ENCODE results near the gene RPAP3. TPM values are rescaled to one million over a fixed set of nuclear protein-coding genes. Genes with fewer than 3 reads are reported as not detected.
A peak's percentile ranks its signal among the peaks of the same experiment; 100 is the strongest.

Gene RPAP3
- total RNA-seq, 1 donor from 2014 or later: 7.6 TPM

DNA sequence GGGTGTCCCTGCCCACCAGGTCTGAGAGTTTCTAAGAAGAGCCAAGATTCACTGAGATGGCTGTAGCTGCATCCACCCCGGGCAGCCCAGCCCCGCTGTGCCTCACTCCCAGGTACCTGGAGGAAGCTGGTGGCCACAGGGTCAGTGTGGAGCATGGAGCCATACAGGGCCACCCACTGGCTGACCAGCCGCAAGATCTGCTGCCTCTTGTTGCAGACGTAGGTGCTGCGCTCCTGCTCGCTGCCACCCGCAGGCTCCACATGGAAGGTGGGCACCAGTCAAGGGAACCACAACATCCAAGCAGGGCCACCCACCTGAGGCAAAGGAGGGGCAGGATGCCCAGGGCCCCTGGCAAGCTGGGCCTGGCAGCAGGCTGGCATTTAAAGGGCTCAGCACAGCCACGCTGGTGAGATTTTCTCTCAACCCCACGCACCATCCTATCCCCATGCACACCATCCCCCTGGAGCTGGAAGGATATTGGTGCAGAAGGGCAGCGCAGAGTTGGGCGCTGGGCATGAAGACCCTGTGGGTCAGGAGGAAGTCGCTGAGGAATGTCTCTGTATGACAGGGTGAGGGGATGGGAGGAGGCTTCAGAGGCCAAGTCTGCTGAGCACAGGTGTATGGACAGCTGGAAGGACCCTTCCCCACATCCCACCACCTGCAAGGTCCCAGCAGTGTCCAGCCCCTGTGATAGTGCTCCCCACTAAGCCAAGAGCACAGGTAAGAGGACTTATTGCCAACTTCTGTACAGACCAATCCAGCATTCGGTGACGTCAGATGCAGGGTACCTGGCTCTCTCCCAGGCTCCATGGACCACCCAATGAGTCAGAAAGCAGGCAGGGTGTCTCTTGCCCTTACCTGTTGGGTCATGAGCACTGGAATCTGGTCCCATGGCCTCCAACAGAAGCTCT lies 42.0 kb upstream of the RPAP3 start:
- Histone ChIP-seq H3K4me3 (ENCODE audit: low read depth, low read length) (no peak overlapping the region), H3K36me3 (ENCODE audit: control insufficient read depth, insufficient read depth, low read length) (no peaks in the 10 kb centered on the region), H3K27me3 (ENCODE audit: control insufficient read depth, insufficient read depth, low read length) (no peaks in the 10 kb centered on the region)
- peak; percentile 43 for FAIRE-seq
- peak; percentile 58 for DNase-seq (ENCODE audit: low read depth)
- TF ChIP-seq, protein P1, sequence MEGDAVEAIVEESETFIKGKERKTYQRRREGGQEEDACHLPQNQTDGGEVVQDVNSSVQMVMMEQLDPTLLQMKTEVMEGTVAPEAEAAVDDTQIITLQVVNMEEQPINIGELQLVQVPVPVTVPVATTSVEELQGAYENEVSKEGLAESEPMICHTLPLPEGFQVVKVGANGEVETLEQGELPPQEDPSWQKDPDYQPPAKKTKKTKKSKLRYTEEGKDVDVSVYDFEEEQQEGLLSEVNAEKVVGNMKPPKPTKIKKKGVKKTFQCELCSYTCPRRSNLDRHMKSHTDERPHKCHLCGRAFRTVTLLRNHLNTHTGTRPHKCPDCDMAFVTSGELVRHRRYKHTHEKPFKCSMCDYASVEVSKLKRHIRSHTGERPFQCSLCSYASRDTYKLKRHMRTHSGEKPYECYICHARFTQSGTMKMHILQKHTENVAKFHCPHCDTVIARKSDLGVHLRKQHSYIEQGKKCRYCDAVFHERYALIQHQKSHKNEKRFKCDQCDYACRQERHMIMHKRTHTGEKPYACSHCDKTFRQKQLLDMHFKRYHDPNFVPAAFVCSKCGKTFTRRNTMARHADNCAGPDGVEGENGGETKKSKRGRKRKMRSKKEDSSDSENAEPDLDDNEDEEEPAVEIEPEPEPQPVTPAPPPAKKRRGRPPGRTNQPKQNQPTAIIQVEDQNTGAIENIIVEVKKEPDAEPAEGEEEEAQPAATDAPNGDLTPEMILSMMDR (IDR thresholded peaks at IDR 0.05; ENCODE audit: insufficient read depth, low read length, severe bottlenecking): no peak

DNA sequence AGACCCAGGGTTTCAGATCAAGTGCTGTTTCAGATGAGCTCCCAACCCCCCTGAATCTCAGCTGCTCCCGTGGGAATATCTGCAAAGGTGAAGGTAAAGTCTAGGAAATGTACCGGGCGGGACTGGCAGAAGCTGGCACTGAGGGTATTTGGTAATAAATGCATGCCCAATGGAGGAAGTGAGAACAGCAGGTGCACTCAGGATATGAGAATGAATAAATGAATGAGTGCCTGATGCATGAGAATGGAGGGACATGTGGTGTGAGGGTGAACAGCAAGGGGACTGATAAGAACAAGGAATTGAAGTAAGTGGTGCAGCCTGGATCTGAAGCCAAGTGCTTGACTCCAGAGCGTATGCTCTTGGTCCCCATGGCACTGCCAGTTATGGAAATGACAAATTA lies 41.3 kb upstream of the RPAP3 start:
- H3K4me3 ChIP-seq (ENCODE audit: low read depth, low read length): no peak overlapping the region
- TF ChIP-seq, protein P1 (IDR thresholded peaks at IDR 0.05; ENCODE audit: insufficient read depth, low read length, severe bottlenecking): no peak
- no peaks in the 10 kb centered on the region for H3K27me3 ChIP-seq (ENCODE audit: control insufficient read depth, insufficient read depth, low read length)
- no peak for FAIRE-seq
- no peaks in the 10 kb centered on the region for H3K36me3 ChIP-seq (ENCODE audit: control insufficient read depth, insufficient read depth, low read length)
- no peak for DNase-seq (ENCODE audit: low read depth)

DNA sequence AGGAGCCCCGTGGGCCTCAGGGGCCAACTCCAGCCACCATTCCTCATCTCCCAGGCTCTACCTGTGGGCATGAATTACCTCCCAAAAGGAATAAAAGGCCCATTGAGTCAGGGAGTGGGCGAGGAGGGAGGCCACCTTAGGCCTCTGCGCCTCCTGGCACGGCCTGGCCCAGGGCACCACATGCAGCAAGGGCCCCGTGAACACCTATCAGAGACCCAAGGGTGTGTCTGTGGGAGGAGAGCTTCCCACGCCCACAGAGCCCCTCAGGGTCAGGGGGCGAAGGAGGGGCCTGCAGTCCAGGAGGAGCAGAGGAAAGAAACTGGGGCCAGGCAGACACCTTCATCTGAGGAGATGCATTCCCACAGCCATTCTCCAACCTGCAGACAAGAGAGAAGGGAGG lies 40.7 kb upstream of the RPAP3 start:
- Histone ChIP-seq H3K36me3 (ENCODE audit: control insufficient read depth, insufficient read depth, low read length) (no peaks in the 10 kb centered on the region), H3K4me3 (ENCODE audit: low read depth, low read length) (no peak overlapping the region), H3K27me3 (ENCODE audit: control insufficient read depth, insufficient read depth, low read length) (no peaks in the 10 kb centered on the region)
- no peak for DNase-seq (ENCODE audit: low read depth)
- FAIRE-seq: no peak
- TF ChIP-seq, protein P1 (IDR thresholded peaks at IDR 0.05; ENCODE audit: insufficient read depth, low read length, severe bottlenecking): no peak

DNA sequence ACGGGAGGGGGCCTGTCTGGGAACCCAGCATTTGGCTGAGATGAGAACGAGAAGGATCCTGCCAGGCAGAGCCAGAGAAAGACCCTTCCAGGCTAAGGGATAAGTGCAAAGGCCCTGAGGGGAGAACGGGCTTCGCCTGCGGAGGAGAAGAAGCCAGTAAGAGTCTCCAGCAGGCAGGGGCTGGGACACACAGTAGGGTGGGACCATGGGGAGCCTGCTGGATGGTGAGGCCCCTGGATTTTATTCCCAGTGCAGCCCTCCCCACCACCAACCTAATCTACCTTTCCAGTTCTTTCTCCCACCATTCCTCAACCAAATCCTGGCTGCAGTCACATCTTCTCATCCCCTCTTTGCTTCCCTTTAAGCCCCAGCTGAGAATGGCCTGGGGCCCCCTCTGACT lies 40.2 kb upstream of the RPAP3 start:
- DNase-seq (ENCODE audit: low read depth) (no peak), FAIRE-seq (peak; percentile 55)
- no peak overlapping the region for H3K4me3 ChIP-seq (ENCODE audit: low read depth, low read length)
- TF ChIP-seq, protein P1 (IDR thresholded peaks at IDR 0.05; ENCODE audit: insufficient read depth, low read length, severe bottlenecking): no peak
- no peaks in the 10 kb centered on the region for H3K27me3 ChIP-seq (ENCODE audit: control insufficient read depth, insufficient read depth, low read length)
- no peaks in the 10 kb centered on the region for H3K36me3 ChIP-seq (ENCODE audit: control insufficient read depth, insufficient read depth, low read length)

DNA sequence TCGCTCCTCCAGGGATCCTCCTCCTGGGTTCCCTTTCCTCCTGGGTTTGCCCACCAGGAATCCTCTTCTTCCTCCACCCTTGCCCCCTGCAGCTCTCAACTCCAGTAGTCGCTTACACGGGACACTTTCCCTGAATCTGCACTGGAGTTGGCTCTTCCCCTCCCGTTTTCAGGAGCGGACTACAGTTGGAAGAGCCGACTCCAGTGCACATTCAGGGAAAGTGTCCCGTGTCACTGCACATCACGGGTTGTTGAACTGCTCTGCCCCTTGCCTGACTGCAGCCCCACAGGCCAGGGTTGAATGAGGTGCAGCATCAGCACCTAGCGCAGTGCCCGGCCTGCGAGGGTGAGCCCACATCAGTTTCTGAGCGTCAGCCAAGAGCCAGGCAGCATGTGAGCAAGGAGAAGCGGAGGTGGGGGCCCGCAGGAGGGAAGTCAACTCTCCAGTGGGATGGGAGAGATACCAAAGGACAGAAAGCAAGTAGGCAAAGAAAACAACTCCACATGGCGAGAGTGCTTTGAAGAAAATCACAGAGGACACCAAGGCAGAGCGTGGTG lies 39.7 kb upstream of the RPAP3 start:
- H3K4me3 ChIP-seq (ENCODE audit: low read depth, low read length): no peak overlapping the region
- TF ChIP-seq, protein P1 (IDR thresholded peaks at IDR 0.05; ENCODE audit: insufficient read depth, low read length, severe bottlenecking): no peak
- no peaks in the 10 kb centered on the region for H3K36me3 ChIP-seq (ENCODE audit: control insufficient read depth, insufficient read depth, low read length)
- no peaks in the 10 kb centered on the region for H3K27me3 ChIP-seq (ENCODE audit: control insufficient read depth, insufficient read depth, low read length)
- FAIRE-seq (no peak), DNase-seq (ENCODE audit: low read depth) (no peak)
